ENCODE data around the gene AMOTL1. TPM values are rescaled to one million over a fixed set of nuclear protein-coding genes. Genes with fewer than 3 reads are reported as not detected.

Gene AMOTL1
- total RNA-seq, 4 donors from 2014 or later, result 21.8 to 46.7 (median 32.9) TPM

GRCh38 chr11:94762208-94762607 lies 5.9 kb upstream of the AMOTL1 start:
- no peak for TF ChIP-seq CTCF (IDR thresholded peaks at IDR 0.05; ENCODE audit: low read depth)

- no peak for TF ChIP-seq CTCF (IDR thresholded peaks at IDR 0.05; ENCODE audit: low read depth)
Observed at GRCh38 chr11:94762995-94763394, 5.2 kb upstream of the AMOTL1 start.

DNA sequence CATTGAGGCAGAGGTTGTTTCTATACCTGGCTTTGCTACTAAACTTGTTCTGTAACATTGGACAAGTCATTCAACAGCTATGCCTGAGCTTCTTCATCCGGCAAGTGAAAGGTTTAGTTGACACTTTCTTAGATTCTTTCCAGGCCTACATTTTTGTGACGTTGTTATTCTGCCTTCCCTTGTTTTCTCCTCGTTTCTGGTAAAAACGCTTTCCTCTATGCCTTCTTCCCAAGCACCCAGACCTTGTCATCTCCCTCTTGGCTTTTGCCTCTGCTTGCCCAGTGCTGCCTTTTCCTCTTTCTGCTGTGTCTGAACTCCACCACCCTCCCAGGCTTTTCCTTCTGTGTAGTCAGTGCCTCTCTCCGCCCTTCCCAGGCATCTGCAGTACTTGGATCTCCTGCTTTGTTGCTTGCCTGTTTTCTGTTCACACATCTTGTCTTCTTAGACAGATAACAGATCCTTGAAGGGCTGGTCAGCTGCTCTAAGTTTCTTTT lies 1.4 kb upstream of the AMOTL1 start:
- TF ChIP-seq CTCF (IDR thresholded peaks at IDR 0.05; ENCODE audit: low read depth), result no peak

DNA sequence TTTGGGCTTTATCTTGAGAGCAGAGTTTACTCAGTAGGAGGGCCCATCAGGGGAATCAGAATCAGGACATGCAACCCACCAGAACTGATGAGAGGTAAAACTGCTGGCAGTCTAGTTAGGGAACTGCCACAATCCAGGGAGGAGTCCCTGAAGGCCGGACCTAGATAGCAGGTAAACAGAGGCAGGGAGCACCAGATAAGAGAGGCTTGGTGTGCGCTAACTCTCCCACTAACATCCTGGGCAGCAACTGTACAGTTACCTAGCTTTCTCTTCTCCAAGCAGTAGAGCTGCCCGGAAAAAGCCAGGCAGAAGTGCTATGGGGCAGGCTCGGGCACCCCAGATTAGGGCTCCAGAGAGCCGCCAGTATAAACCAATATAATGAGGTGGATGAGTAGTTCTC lies 865 bp upstream of the AMOTL1 start:
- no peak for TF ChIP-seq CTCF (IDR thresholded peaks at IDR 0.05; ENCODE audit: low read depth)

DNA sequence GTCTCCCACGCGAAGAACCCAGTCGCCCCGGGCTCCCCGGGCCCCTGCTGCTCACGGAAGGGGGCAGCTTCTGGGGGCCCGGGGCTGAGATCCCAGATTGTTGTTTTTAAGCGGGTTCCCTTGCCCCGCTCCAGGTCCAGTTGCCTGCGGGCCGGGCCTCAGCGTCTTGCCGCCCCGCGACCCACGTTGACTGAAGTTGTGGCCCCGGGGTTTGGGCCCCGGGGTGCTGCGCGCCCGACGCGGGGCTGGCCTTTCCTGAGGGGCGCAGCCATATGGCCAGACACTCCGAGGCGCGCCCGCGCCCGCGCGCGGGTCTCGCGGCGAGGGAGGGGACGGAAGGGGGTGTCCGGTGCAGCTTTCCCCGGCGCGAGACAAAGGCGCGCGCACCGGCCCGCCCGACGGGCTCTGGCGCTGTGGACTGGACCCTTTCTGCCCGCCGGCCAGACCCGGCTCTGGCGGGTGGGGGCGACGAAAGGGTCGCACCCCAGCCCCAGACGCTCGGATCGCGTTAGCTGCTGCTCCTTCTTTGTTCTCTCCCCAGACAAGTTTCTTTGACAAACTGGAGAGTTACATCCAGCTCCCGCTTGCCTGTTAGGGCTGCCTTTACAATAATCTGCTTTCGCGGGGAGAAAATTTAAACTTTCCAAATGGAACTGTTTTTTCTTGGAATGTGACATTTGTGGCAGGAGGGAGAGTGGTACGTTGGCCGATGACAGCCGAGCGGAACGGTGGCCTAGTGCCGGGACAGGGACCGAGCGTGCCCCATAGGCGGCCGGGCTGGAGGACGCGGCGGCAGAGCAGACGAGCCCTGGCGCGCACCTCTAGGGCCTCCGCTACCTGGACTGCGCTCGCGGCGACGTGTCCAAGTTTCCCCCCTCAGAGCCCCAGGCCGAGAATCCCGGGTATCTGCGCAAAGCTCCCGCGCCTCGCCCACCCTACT lies 716 bp downstream of the AMOTL1 start:
- no peak for TF ChIP-seq CTCF (IDR thresholded peaks at IDR 0.05; ENCODE audit: low read depth)

- TF ChIP-seq CTCF (IDR thresholded peaks at IDR 0.05; ENCODE audit: low read depth), result no peak
Observed at GRCh38 chr11:94769880-94770279, 1.7 kb downstream of the AMOTL1 start.

GRCh38 chr11:94770563-94771120 lies 2.5 kb downstream of the AMOTL1 start:
- no peak for TF ChIP-seq CTCF (IDR thresholded peaks at IDR 0.05; ENCODE audit: low read depth)

Data from subcutaneous adipose tissue (tissue), 4 donors.